ENCODE measurements around the gene TYSND1.

GRCh38 chr10:70162892-70163201 is 16.3 kb upstream of the TYSND1 start:
- no peak for TF ChIP-seq SUZ12 (IDR thresholded peaks at IDR 0.05; ENCODE audit: extremely low read depth, insufficient read depth, insufficient read length)
- TF ChIP-seq YY1 (IDR thresholded peaks at IDR 0.05; ENCODE audit: insufficient read depth, insufficient read length) = no peak
